HepG2 (cell line): ENCODE results near the gene GLRX5. TPM values are rescaled to one million over a fixed set of nuclear protein-coding genes. Genes with fewer than 3 reads are reported as not detected.

Experiments used
- HMGXB4 ChIP-seq, 2 experiments: sonication (generic) in 1 of 2; formaldehyde crosslinking in 1 of 2; IDR thresholded peaks; 2 replicates each; pipeline versions ENCODE4 v1.4.0 to v1.6.1; 2018 to 2020; ENCODE audit warnings: missing genetic modification reagents in 2 of 2, borderline replicate concordance in 1 of 2, low read depth in 1 of 2, mild to moderate bottlenecking in 1 of 2, missing biosample characterization in 1 of 2
- HOMEZ ChIP-seq: IDR thresholded peaks from 2 replicates; pipeline ENCODE4 v1.6.1; 2016; ENCODE audit warnings: low read depth
- HOXA3 ChIP-seq: sonication (generic); formaldehyde crosslinking; IDR thresholded peaks from 2 replicates; pipeline ENCODE4 v1.5.0; 2020; ENCODE audit warnings: missing genetic modification reagents
- KAT8 ChIP-seq: IDR thresholded peaks from 2 replicates; pipeline ENCODE4 v1.6.1; 2016; ENCODE audit warnings: missing genetic modification reagents, missing compliant biosample characterization
- KLF16 ChIP-seq, 2 experiments: sonication (generic) in 1 of 2; formaldehyde crosslinking in 1 of 2; IDR thresholded peaks; 2 replicates each; pipeline versions ENCODE4 v1.6.1 to v1.8.0; 2016 to 2023; ENCODE audit warnings: missing genetic modification reagents in 2 of 2, missing compliant biosample characterization in 1 of 2
- NR1H2 ChIP-seq: sonication (generic); formaldehyde crosslinking; IDR thresholded peaks from 2 replicates; pipeline ENCODE4 v1.8.1; 2022; ENCODE audit warnings: low read depth, missing genetic modification reagents, borderline replicate concordance
- PATZ1 ChIP-seq: sonication (generic); formaldehyde crosslinking; IDR thresholded peaks from 2 replicates; pipeline ENCODE4 v1.4.0; 2020; ENCODE audit warnings: missing genetic modification reagents
- PITX1 ChIP-seq: sonication (generic); formaldehyde crosslinking; IDR thresholded peaks from 2 replicates; pipeline ENCODE4 v1.5.1; 2020; ENCODE audit warnings: mild to moderate bottlenecking, missing genetic modification reagents
- POLR2G ChIP-seq: fragments of 200-400 bp; formaldehyde crosslinking; IDR thresholded peaks from 2 replicates; pipeline ENCODE4 v1.6.1; 2018; ENCODE audit warnings: mild to moderate bottlenecking, low read depth, low read length, moderate library complexity
- RFXAP ChIP-seq: sonication (generic); formaldehyde crosslinking; IDR thresholded peaks from 2 replicates; pipeline ENCODE4 v1.4.0; 2020; ENCODE audit warnings: missing genetic modification reagents, borderline replicate concordance
- THAP11 ChIP-seq: IDR thresholded peaks from 2 replicates; pipeline ENCODE4 v1.6.1; 2016; ENCODE audit warnings: missing biosample characterization, missing genetic modification reagents
- THAP9 ChIP-seq: sonication (generic); formaldehyde crosslinking; IDR thresholded peaks from 2 replicates; pipeline ENCODE4; 2020; ENCODE audit warnings: missing genetic modification reagents, mild to moderate bottlenecking, borderline replicate concordance
- ZNF776 ChIP-seq: sonication (generic); formaldehyde crosslinking; IDR thresholded peaks from 2 replicates; pipeline ENCODE4 v1.4.0; 2020; ENCODE audit warnings: mild to moderate bottlenecking, missing genetic modification reagents
- ZNF800 ChIP-seq: sonication (generic); formaldehyde crosslinking; IDR thresholded peaks from 2 replicates; pipeline ENCODE4 v1.4.0; 2020; ENCODE audit warnings: missing genetic modification reagents
- polyA plus RNA-seq, 8 experiments: library from polyadenylated mRNA; depleted of rRNA in 3 of 8; stranded (reverse) in 7 of 8; unstranded in 1 of 8; fragments of >200 nt; fragmentation: Illumina TruSeq in 4 of 8; extraction: Trizol in 4 of 8; gene quantifications; 2 replicates each; pipeline versions ENCODE4 v1.2.1 to v1.2.3, GENCODE V29; 2011 to 2016; ENCODE audit warnings: low read depth in 4 of 8, missing spikeins in 1 of 8, mixed read lengths in 1 of 8; ENCODE audit not compliant: insufficient read depth in 1 of 8
- total RNA-seq, 5 experiments: library from RNA; depleted of rRNA; stranded (reverse); fragments of >200 nt; fragmentation: Illumina TruSeq; extraction: Trizol; gene quantifications; 2 replicates each; pipeline ENCODE4 v1.2.3, GENCODE V29; 2016; ENCODE audit warnings: low read depth in 1 of 5
- TF ChIP-seq, protein P1 (sequence below): sonication (generic); formaldehyde crosslinking; IDR thresholded peaks from 2 replicates; pipeline ENCODE4 v1.5.0; 2020; ENCODE audit warnings: missing genetic modification reagents, mild to moderate bottlenecking, borderline replicate concordance

Gene GLRX5
- total and polyA plus RNA-seq, 2 of the 13 experiments (the other 11 are each of a cell fraction or from before 2014, with no cell fraction given) = 122 to 146 TPM

DNA sequence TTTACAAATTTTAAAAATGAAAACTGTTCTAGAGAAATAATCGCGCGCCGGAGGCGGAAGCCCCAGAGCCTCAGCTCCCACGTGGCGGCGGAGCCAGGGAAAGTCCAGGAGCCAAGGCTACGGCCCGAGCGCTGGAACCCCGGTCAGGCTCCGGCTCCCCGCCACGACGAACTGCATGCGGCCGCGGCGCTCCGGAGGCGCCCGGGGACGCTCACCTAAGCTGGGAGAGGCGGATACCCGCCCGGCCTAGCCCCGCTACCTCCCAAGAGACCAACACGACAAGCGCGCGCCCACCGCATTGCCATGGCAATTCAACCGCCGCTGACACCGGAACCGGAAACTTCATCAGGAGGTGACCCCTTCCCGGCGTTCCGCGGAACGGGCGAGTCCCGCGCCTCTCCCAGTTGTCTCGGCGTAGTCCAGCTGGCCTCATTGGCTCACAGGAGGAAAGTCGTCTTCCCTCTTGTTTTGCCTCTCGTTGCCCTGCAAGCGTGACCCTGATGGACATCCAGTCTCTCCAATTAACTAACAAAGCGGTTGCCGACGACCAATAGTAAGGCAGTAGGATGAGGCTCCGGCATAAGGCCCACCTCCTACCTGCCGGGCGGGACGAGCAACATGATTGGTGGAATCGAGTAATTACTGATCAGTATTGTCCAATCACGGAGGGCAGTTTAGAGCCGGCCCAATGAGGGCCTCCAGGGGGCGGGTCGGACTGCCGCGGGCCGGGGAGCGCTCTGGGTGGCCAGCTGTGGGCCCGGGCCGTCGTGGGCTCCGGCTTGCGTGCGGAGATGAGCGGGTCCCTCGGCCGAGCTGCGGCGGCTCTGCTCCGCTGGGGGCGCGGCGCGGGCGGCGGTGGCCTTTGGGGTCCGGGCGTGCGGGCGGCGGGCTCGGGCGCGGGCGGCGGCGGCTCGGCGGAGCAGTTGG, at the start of gene GLRX5 (continued):
- 0 out of 4 replicates have a peak, but pooled peaks of 1 of the 2 experiments have one; percentile 40 for TF ChIP-seq HMGXB4 (CRISPR knock-in tag; IDR thresholded peaks at IDR 0.05; ENCODE audit: borderline replicate concordance in 1 of 2, low read depth in 1 of 2)
- TF ChIP-seq, protein P1, sequence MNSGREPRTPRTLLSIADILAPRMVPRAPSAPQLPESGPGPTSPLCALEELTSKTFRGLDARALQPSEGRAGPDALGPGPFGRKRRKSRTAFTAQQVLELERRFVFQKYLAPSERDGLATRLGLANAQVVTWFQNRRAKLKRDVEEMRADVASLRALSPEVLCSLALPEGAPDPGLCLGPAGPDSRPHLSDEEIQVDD (CRISPR knock-in tag) = no peak
- TF ChIP-seq HOMEZ (CRISPR knock-in tag) = peak; percentile 56; the same call in 1 of the 2 replicates
- TF ChIP-seq KAT8 (CRISPR knock-in tag) = peak; percentile 93
- peak; percentile 88; the same call in 1 of the 2 replicates for TF ChIP-seq RFXAP (CRISPR knock-in tag)
- TF ChIP-seq HOXA3 (CRISPR knock-in tag) = peak; percentile 83; the same call in 1 of the 2 replicates
- peak; percentile 95 for TF ChIP-seq THAP11
- no peak for TF ChIP-seq ZNF776 (CRISPR knock-in tag)
- TF ChIP-seq PITX1 (CRISPR knock-in tag) = peak; percentile 47; the same call in 1 of the 2 replicates
- TF ChIP-seq PATZ1 (CRISPR knock-in tag) = peak; percentile 8; the same call in 1 of the 2 replicates
- peak; percentile 59; the same call in 1 of the 2 replicates for TF ChIP-seq THAP9 (CRISPR knock-in tag)
- peak in 1 of 2 experiments; percentile 77; a peak in 2 of 4 replicates for TF ChIP-seq KLF16 (CRISPR knock-in tag; IDR thresholded peaks at IDR 0.05)
- no peak for TF ChIP-seq NR1H2
- 0 out of 2 replicates have a peak, but pooled peaks have one; percentile 49 for TF ChIP-seq ZNF800 (CRISPR knock-in tag)
- peak; percentile 80 for TF ChIP-seq POLR2G
